GM23338 (cell line): ENCODE results near the gene BEND5. TPM values are rescaled to one million over a fixed set of nuclear protein-coding genes. Genes with fewer than 3 reads are reported as not detected.

Source experiments
- ATAC-seq: fragments of 200-7000 bp; cut with Tn5 transposase; 3 replicates; pipeline ENCODE4 v1.9.1; 2020
- DNase-seq: peaks from one replicate; pipeline ENCODE4 v3.0.0-alpha.2; 2015; ENCODE audit warnings: low spot score
- H2AFZ ChIP-seq: fragments of 200-600 bp; sonication (generic); 2 replicates; pipeline ENCODE4 v1.8.0; 2016; ENCODE audit warnings: antibody characterized with exemption, mild to moderate bottlenecking, moderate library complexity
- H3F3A ChIP-seq: fragments of 200-600 bp; sonication (generic); replicated peaks from 2 replicates; pipeline ENCODE4 v1.8.0; 2017; ENCODE audit warnings: antibody characterized with exemption, mixed run types, low read depth
- H3K27ac ChIP-seq: fragments of 200-600 bp; sonication (generic); 2 replicates; pipeline ENCODE4 v1.6.1; 2016; ENCODE audit warnings: low read depth
- H3K27me3 ChIP-seq: fragments of 200-600 bp; sonication (generic); 2 replicates; pipeline ENCODE4 v1.8.0; 2016; ENCODE audit warnings: mild to moderate bottlenecking, mixed run types, moderate library complexity; ENCODE audit not compliant: insufficient read depth
- H3K36me3 ChIP-seq: fragments of 200-600 bp; sonication (generic); 2 replicates; pipeline ENCODE4 v1.8.0; 2016; ENCODE audit warnings: mild to moderate bottlenecking; ENCODE audit not compliant: insufficient read depth
- H3K4me1 ChIP-seq: fragments of 200-600 bp; sonication (generic); 2 replicates; pipeline ENCODE4 v1.8.0; 2016; ENCODE audit warnings: mild to moderate bottlenecking, moderate library complexity; ENCODE audit not compliant: insufficient read depth
- H3K4me2 ChIP-seq: fragments of 200-600 bp; sonication (generic); 2 replicates; pipeline ENCODE4 v1.7.1; 2017; ENCODE audit warnings: mixed run types
- H3K4me3 ChIP-seq: fragments of 200-600 bp; sonication (generic); 2 replicates; pipeline ENCODE4 v1.6.1; 2016; ENCODE audit warnings: mixed run types
- H3K79me2 ChIP-seq: fragments of 200-600 bp; sonication (generic); replicated peaks from 2 replicates; pipeline ENCODE4 v1.8.0; 2017; ENCODE audit warnings: mild to moderate bottlenecking; ENCODE audit not compliant: insufficient read depth
- H3K9me2 ChIP-seq: fragments of 200-600 bp; sonication (generic); 2 replicates; pipeline ENCODE4 v1.8.0; 2017; ENCODE audit not compliant: insufficient read depth
- H4K20me1 ChIP-seq: fragments of 200-600 bp; sonication (generic); replicated peaks from 2 replicates; pipeline ENCODE4 v1.8.0; 2017; ENCODE audit warnings: mild to moderate bottlenecking; ENCODE audit not compliant: insufficient read depth
- H3K27ac Mint-ChIP-seq: 2 replicates; pipeline ENCODE4 v1.8.0; 2020; ENCODE audit warnings: inconsistent platforms, mild to moderate bottlenecking, moderate library complexity, mixed read lengths
- H3K27me3 Mint-ChIP-seq: 3 replicates; pipeline ENCODE4 v1.8.0; 2022; ENCODE audit warnings: low read depth, mild to moderate bottlenecking, moderate library complexity, mixed read lengths, inconsistent platforms; ENCODE audit not compliant: insufficient read depth, poor library complexity
- H3K36me3 Mint-ChIP-seq: 3 replicates; pipeline ENCODE4 v1.8.0; 2021; ENCODE audit warnings: low read depth, mild to moderate bottlenecking, inconsistent platforms, moderate library complexity, mixed read lengths
- H3K4me1 Mint-ChIP-seq: 3 replicates; pipeline ENCODE4 v1.8.0; 2020; ENCODE audit warnings: mild to moderate bottlenecking, inconsistent platforms, mixed read lengths
- H3K4me3 Mint-ChIP-seq: 3 replicates; pipeline ENCODE4 v1.8.0; 2021; ENCODE audit warnings: moderate library complexity, mild to moderate bottlenecking, inconsistent platforms, mixed read lengths
- H3K9me3 Mint-ChIP-seq: 3 replicates; pipeline ENCODE4 v1.8.0; 2020; ENCODE audit warnings: moderate library complexity, mild to moderate bottlenecking, inconsistent platforms, mixed read lengths
- CREB1 ChIP-seq: fragments of 250-450 bp; sonication (Bioruptor Pico); IDR thresholded peaks from 2 replicates; pipeline ENCODE4 v1.5.0; 2020; ENCODE audit warnings: low read depth, mild to moderate bottlenecking, moderate library complexity
- EZH2 ChIP-seq: fragments of 200-600 bp; sonication (generic); IDR thresholded peaks from one replicate; pipeline ENCODE4 v1.8.0; 2017; ENCODE audit warnings: antibody characterized with exemption, mild to moderate bottlenecking, low read depth; ENCODE audit not compliant: unreplicated experiment
- EZH2phosphoT487 ChIP-seq: fragments of 200-600 bp; sonication (generic); IDR thresholded peaks from one replicate; pipeline ENCODE4 v1.8.1; 2018; ENCODE audit warnings: antibody characterized with exemption; ENCODE audit not compliant: unreplicated experiment
- JUNB ChIP-seq: IDR thresholded peaks from one replicate; pipeline ENCODE4 v1.6.1; 2016; ENCODE audit warnings: antibody characterized with exemption; ENCODE audit not compliant: unreplicated experiment
- NANOG ChIP-seq: IDR thresholded peaks from 2 replicates; pipeline ENCODE4 v1.6.1; 2016; ENCODE audit warnings: antibody characterized with exemption, borderline replicate concordance
- POLR2AphosphoS5 ChIP-seq: IDR thresholded peaks from 2 replicates; pipeline ENCODE4 v1.6.1; 2016; ENCODE audit warnings: antibody characterized with exemption, low read depth
- STAT1 ChIP-seq: IDR thresholded peaks from one replicate; pipeline ENCODE4 v1.6.1; 2016; ENCODE audit warnings: antibody characterized with exemption; ENCODE audit not compliant: unreplicated experiment
- ZNF114 ChIP-seq: fragments of 250-450 bp; sonication (Bioruptor Pico); IDR thresholded peaks from 2 replicates; pipeline ENCODE4 v1.5.0; 2020; ENCODE audit warnings: mild to moderate bottlenecking, moderate library complexity
- ZNF331 ChIP-seq: fragments of 250-450 bp; sonication (Bioruptor Pico); IDR thresholded peaks from 2 replicates; pipeline ENCODE4 v1.5.0; 2020; ENCODE audit warnings: low read depth, mild to moderate bottlenecking, moderate library complexity
- polyA plus RNA-seq: library from polyadenylated mRNA; unstranded; fragments of >200 nt; fragmentation: Nextera tagmentation; extraction: Ambion mirVana; gene quantifications from 2 replicates; pipeline ENCODE4 v1.2.1, GENCODE V29; 2016
- total RNA-seq: library from RNA; depleted of rRNA; stranded (reverse); fragments of >200 nt; shearing (Covaris generic); gene quantifications from 2 replicates; pipeline ENCODE4 v1.2.3, GENCODE V29; 2014
- TF ChIP-seq, protein P1 (sequence below): fragments of 250-450 bp; sonication (Bioruptor Pico); IDR thresholded peaks from 2 replicates; pipeline ENCODE4 v1.5.0; 2020; ENCODE audit warnings: mild to moderate bottlenecking, moderate library complexity
- TF ChIP-seq, protein P2 (sequence below): IDR thresholded peaks from 2 replicates; pipeline ENCODE4 v1.6.1; 2016; ENCODE audit warnings: antibody characterized with exemption
- TF ChIP-seq, protein P3 (sequence below): IDR thresholded peaks from one replicate; pipeline ENCODE4 v1.6.1; 2018; ENCODE audit warnings: antibody characterized with exemption; ENCODE audit not compliant: unreplicated experiment
- TF ChIP-seq, protein P4 (sequence below), 2 experiments: fragments of 200-600 bp in 1 of 2; sonication (generic) in 1 of 2; conservative IDR thresholded peaks; 2 replicates each; pipeline versions ENCODE4 v1.5.1 to v1.6.1; 2016 to 2017; ENCODE audit warnings: antibody characterized with exemption in 2 of 2, low read depth in 2 of 2, mild to moderate bottlenecking in 2 of 2, moderate library complexity in 1 of 2

The BEND5 gene
- total and polyA plus RNA-seq, 2 experiments from 2014 or later: 6.8 to 12.3 TPM

DNA sequence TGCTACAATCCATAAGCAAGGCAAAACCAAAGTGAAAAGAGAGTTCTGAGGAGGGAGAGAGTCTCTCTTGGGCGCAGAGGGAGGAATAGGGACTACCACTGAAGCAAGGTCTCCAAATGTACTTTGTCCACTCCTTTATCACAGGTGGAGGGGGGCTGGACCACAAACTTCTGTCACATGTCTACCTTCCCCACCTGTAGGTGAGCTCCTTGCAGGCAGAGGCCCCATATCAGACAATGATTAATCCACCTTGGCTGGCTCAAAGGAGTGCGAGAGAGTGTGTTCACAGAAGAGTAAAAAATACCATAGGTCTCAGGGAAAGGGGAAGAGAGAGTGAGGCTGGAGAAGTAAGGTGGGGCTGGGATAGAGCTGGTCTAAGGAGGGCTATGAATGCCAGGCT, 4.5 kb downstream of the BEND5 start:
- H3K79me2 ChIP-seq: peaks cover 4% of the 10 kb centered on the region; the same call in 1 of the 2 replicates
- H3K27me3 Mint-ChIP-seq: peaks cover 11% of the 10 kb centered on the region
- no peak for TF ChIP-seq NANOG
- TF ChIP-seq, protein P1, sequence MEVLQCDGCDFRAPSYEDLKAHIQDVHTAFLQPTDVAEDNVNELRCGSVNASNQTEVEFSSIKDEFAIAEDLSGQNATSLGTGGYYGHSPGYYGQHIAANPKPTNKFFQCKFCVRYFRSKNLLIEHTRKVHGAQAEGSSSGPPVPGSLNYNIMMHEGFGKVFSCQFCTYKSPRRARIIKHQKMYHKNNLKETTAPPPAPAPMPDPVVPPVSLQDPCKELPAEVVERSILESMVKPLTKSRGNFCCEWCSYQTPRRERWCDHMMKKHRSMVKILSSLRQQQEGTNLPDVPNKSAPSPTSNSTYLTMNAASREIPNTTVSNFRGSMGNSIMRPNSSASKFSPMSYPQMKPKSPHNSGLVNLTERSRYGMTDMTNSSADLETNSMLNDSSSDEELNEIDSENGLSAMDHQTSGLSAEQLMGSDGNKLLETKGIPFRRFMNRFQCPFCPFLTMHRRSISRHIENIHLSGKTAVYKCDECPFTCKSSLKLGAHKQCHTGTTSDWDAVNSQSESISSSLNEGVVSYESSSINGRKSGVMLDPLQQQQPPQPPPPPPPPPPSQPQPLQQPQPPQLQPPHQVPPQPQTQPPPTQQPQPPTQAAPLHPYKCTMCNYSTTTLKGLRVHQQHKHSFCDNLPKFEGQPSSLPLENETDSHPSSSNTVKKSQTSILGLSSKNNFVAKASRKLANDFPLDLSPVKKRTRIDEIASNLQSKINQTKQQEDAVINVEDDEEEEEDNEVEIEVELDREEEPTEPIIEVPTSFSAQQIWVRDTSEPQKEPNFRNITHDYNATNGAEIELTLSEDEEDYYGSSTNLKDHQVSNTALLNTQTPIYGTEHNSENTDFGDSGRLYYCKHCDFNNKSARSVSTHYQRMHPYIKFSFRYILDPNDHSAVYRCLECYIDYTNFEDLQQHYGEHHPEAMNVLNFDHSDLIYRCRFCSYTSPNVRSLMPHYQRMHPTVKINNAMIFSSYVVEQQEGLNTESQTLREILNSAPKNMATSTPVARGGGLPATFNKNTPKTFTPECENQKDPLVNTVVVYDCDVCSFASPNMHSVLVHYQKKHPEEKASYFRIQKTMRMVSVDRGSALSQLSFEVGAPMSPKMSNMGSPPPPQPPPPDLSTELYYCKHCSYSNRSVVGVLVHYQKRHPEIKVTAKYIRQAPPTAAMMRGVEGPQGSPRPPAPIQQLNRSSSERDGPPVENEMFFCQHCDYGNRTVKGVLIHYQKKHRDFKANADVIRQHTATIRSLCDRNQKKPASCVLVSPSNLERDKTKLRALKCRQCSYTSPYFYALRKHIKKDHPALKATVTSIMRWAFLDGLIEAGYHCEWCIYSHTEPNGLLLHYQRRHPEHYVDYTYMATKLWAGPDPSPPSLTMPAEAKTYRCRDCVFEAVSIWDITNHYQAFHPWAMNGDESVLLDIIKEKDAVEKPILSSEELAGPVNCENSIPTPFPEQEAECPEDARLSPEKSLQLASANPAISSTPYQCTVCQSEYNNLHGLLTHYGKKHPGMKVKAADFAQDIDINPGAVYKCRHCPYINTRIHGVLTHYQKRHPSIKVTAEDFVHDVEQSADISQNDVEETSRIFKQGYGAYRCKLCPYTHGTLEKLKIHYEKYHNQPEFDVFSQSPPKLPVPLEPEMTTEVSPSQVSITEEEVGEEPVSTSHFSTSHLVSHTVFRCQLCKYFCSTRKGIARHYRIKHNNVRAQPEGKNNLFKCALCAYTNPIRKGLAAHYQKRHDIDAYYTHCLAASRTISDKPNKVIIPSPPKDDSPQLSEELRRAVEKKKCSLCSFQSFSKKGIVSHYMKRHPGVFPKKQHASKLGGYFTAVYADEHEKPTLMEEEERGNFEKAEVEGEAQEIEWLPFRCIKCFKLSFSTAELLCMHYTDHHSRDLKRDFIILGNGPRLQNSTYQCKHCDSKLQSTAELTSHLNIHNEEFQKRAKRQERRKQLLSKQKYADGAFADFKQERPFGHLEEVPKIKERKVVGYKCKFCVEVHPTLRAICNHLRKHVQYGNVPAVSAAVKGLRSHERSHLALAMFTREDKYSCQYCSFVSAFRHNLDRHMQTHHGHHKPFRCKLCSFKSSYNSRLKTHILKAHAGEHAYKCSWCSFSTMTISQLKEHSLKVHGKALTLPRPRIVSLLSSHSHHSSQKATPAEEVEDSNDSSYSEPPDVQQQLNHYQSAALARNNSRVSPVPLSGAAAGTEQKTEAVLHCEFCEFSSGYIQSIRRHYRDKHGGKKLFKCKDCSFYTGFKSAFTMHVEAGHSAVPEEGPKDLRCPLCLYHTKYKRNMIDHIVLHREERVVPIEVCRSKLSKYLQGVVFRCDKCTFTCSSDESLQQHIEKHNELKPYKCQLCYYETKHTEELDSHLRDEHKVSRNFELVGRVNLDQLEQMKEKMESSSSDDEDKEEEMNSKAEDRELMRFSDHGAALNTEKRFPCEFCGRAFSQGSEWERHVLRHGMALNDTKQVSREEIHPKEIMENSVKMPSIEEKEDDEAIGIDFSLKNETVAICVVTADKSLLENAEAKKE (CRISPR knock-in tag): no peak
- TF ChIP-seq, protein P2, sequence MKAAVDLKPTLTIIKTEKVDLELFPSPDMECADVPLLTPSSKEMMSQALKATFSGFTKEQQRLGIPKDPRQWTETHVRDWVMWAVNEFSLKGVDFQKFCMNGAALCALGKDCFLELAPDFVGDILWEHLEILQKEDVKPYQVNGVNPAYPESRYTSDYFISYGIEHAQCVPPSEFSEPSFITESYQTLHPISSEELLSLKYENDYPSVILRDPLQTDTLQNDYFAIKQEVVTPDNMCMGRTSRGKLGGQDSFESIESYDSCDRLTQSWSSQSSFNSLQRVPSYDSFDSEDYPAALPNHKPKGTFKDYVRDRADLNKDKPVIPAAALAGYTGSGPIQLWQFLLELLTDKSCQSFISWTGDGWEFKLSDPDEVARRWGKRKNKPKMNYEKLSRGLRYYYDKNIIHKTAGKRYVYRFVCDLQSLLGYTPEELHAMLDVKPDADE: no peak
- TF ChIP-seq, protein P3, sequence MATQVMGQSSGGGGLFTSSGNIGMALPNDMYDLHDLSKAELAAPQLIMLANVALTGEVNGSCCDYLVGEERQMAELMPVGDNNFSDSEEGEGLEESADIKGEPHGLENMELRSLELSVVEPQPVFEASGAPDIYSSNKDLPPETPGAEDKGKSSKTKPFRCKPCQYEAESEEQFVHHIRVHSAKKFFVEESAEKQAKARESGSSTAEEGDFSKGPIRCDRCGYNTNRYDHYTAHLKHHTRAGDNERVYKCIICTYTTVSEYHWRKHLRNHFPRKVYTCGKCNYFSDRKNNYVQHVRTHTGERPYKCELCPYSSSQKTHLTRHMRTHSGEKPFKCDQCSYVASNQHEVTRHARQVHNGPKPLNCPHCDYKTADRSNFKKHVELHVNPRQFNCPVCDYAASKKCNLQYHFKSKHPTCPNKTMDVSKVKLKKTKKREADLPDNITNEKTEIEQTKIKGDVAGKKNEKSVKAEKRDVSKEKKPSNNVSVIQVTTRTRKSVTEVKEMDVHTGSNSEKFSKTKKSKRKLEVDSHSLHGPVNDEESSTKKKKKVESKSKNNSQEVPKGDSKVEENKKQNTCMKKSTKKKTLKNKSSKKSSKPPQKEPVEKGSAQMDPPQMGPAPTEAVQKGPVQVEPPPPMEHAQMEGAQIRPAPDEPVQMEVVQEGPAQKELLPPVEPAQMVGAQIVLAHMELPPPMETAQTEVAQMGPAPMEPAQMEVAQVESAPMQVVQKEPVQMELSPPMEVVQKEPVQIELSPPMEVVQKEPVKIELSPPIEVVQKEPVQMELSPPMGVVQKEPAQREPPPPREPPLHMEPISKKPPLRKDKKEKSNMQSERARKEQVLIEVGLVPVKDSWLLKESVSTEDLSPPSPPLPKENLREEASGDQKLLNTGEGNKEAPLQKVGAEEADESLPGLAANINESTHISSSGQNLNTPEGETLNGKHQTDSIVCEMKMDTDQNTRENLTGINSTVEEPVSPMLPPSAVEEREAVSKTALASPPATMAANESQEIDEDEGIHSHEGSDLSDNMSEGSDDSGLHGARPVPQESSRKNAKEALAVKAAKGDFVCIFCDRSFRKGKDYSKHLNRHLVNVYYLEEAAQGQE: no peak
- TF ChIP-seq, protein P4, sequence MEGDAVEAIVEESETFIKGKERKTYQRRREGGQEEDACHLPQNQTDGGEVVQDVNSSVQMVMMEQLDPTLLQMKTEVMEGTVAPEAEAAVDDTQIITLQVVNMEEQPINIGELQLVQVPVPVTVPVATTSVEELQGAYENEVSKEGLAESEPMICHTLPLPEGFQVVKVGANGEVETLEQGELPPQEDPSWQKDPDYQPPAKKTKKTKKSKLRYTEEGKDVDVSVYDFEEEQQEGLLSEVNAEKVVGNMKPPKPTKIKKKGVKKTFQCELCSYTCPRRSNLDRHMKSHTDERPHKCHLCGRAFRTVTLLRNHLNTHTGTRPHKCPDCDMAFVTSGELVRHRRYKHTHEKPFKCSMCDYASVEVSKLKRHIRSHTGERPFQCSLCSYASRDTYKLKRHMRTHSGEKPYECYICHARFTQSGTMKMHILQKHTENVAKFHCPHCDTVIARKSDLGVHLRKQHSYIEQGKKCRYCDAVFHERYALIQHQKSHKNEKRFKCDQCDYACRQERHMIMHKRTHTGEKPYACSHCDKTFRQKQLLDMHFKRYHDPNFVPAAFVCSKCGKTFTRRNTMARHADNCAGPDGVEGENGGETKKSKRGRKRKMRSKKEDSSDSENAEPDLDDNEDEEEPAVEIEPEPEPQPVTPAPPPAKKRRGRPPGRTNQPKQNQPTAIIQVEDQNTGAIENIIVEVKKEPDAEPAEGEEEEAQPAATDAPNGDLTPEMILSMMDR (conservative IDR thresholded peaks at IDR 0.05; ENCODE audit: low read depth in 2 of 2): no peak
- TF ChIP-seq ZNF331 (CRISPR knock-in tag): no peak
- no peak for TF ChIP-seq JUNB
- TF ChIP-seq CREB1: no peak
- no peak for TF ChIP-seq EZH2
- TF ChIP-seq STAT1: no peak
- no peak for TF ChIP-seq ZNF114
- no peak for TF ChIP-seq EZH2phosphoT487
- TF ChIP-seq POLR2AphosphoS5: no peak

More for the DNA sequence above, 4.5 kb downstream of the BEND5 start:
- Histone ChIP-seq H3K4me1 (peaks cover 7% of the 10 kb centered on the region; the same call in 1 of the 2 replicates), H3K27me3 (peaks cover 3% of the 10 kb centered on the region; the same call in 1 of the 2 replicates), H3K4me3 (no peak overlapping the region), H3F3A (0 out of 2 replicates have a peak, but pooled peaks cover 2% of the 10 kb centered on the region), H3K4me2 (no peak overlapping the region), H3K9me2 (no peaks in the 10 kb centered on the region), H3K27ac (no peak overlapping the region), H2AFZ (no peak overlapping the region), H3K36me3 (no peaks in the 10 kb centered on the region), H4K20me1 (no peaks in the 10 kb centered on the region; the same call in 1 of the 2 replicates)
- peaks cover 4% of the 10 kb centered on the region; the same call in 2 of the 3 replicates for H3K4me1 Mint-ChIP-seq
- H3K27ac Mint-ChIP-seq: no peak overlapping the region; the same call in 1 of the 2 replicates
- DNase-seq (no peak), ATAC-seq (no peak)
- H3K9me3 Mint-ChIP-seq: no peaks in the 10 kb centered on the region
- H3K36me3 Mint-ChIP-seq: peaks cover 3% of the 10 kb centered on the region; the same call in 1 of the 3 replicates
- H3K4me3 Mint-ChIP-seq: no peak overlapping the region
